HEK293 (cell line): Measurements from ENCODE around the gene MRO.
A peak's percentile ranks its signal among the peaks of the same experiment; 100 is the strongest.

Source experiments
- ATF2 ChIP-seq: fragments of 450-650 bp; formaldehyde crosslinking; IDR thresholded peaks from 2 replicates; pipeline ENCODE4 v1.5.1; 2016; ENCODE audit warnings: missing biosample characterization, missing genetic modification characterization, low read depth
- CTCF ChIP-seq: fragments of 450-650 bp; formaldehyde crosslinking; IDR thresholded peaks from 2 replicates; pipeline ENCODE4 v1.5.1; 2016; ENCODE audit warnings: missing biosample characterization, missing genetic modification characterization
- PBX3 ChIP-seq: sonication (generic); formaldehyde crosslinking; IDR thresholded peaks from 2 replicates; pipeline ENCODE4 v1.8.1; 2022; ENCODE audit warnings: mild to moderate bottlenecking, moderate library complexity, missing genetic modification reagents
- TCF7L2 ChIP-seq: IDR thresholded peaks from 2 replicates; pipeline ENCODE4 v1.6.1; 2011; ENCODE audit warnings: low read depth, mild to moderate bottlenecking, inconsistent platforms, low read length, moderate library complexity, borderline replicate concordance
- ZNF202 ChIP-seq: fragments of 450-650 bp; formaldehyde crosslinking; IDR thresholded peaks from 2 replicates; pipeline ENCODE4 v1.5.1; 2016; ENCODE audit warnings: missing biosample characterization, missing genetic modification characterization, borderline replicate concordance
- ZNF510 ChIP-seq: fragments of 450-650 bp; formaldehyde crosslinking; IDR thresholded peaks from 2 replicates; pipeline ENCODE4 v1.5.1; 2018; ENCODE audit warnings: mild to moderate bottlenecking, missing genetic modification characterization, missing biosample characterization; ENCODE audit not compliant: insufficient replicate concordance
- ZNF513 ChIP-seq: fragments of 450-650 bp; IDR thresholded peaks from 2 replicates; pipeline ENCODE4 v1.5.1; 2018; ENCODE audit warnings: missing biosample characterization, missing genetic modification characterization
- ZNF558 ChIP-seq: fragments of 450-650 bp; formaldehyde crosslinking; IDR thresholded peaks from 2 replicates; pipeline ENCODE4 v1.5.1; 2016; ENCODE audit warnings: missing biosample characterization, missing genetic modification characterization
- ZXDB ChIP-seq: fragments of 450-650 bp; formaldehyde crosslinking; IDR thresholded peaks from 2 replicates; pipeline ENCODE4 v1.5.1; 2016; ENCODE audit warnings: missing biosample characterization, missing genetic modification characterization

GRCh38 chr18:50751947-50752346 is 67.9 kb downstream of the MRO start:
- TF ChIP-seq ZNF513 (tag by site-specific recombination) (no peak), PBX3 (CRISPR knock-in tag) (no peak), TCF7L2 (no peak), ZXDB (no peak), ZNF510 (tag by site-specific recombination) (no peak), ZNF558 (no peak), ZNF202 (tag by site-specific recombination) (no peak), CTCF (no peak), ATF2 (tag by site-specific recombination) (peak; percentile 51; the same call in 1 of the 2 replicates)
